ENCODE data around the gene ACOT11.
"Not testable (repeated sequence)": the region's sequence is repeated elsewhere in the genome, so short reads cannot be mapped to it uniquely, and the experiment has no call there.

The ACOT11 gene

GRCh38 chr1:54608566-54609230 is 60.7 kb downstream of the ACOT11 start:
- DNase-seq (ENCODE audit: low read depth in 2 of 2): no peak

- DNase-seq (ENCODE audit: low read depth in 2 of 2): no peak
Observed at GRCh38 chr1:54609301-54609921, 61.4 kb downstream of the ACOT11 start.

GRCh38 chr1:54610048-54610447 is 62.0 kb downstream of the ACOT11 start:
- DNase-seq (ENCODE audit: low read depth in 2 of 2): no peak

- DNase-seq (ENCODE audit: low read depth in 2 of 2): no peak
Observed at GRCh38 chr1:54610601-54611580, 62.9 kb downstream of the ACOT11 start.

- DNase-seq (ENCODE audit: low read depth in 2 of 2): no peak
Observed at GRCh38 chr1:54611621-54612020, 63.6 kb downstream of the ACOT11 start.

- no peak for DNase-seq (ENCODE audit: low read depth in 2 of 2)
Observed at GRCh38 chr1:54614024-54614423, 66.0 kb downstream of the ACOT11 start.

- DNase-seq (ENCODE audit: low read depth in 2 of 2): no peak
Observed at GRCh38 chr1:54614563-54614962, 66.5 kb downstream of the ACOT11 start.

GRCh38 chr1:54615531-54616279 is 67.7 kb downstream of the ACOT11 start:
- DNase-seq (ENCODE audit: low read depth in 2 of 2): no peak

GRCh38 chr1:54619749-54620148 is 71.7 kb downstream of the ACOT11 start:
- no peak for DNase-seq (ENCODE audit: low read depth in 2 of 2)

- no peak for DNase-seq (ENCODE audit: low read depth in 2 of 2)
Observed at GRCh38 chr1:54623216-54624007, 75.4 kb downstream of the ACOT11 start, which contains the start of gene FAM151A. TSS of gene FAM151A (minus strand) at chr1:54623525. CDS start at chr1:54623395, 130 bp downstream.

GRCh38 chr1:54624466-54625464 is 76.7 kb downstream of the ACOT11 start:
- DNase-seq (ENCODE audit: low read depth in 2 of 2): no peak

- DNase-seq (ENCODE audit: low read depth in 2 of 2): no peak
Observed at GRCh38 chr1:54627196-54627595, 79.2 kb downstream of the ACOT11 start.

- DNase-seq (ENCODE audit: low read depth in 2 of 2): not testable (repeated sequence)
Observed at GRCh38 chr1:54635804-54636203, 87.8 kb downstream of the ACOT11 start.

GRCh38 chr1:54636461-54637446 is 88.7 kb downstream of the ACOT11 start:
- DNase-seq (ENCODE audit: low read depth in 2 of 2): not testable (repeated sequence)

GRCh38 chr1:54640361-54640760 is 92.3 kb downstream of the ACOT11 start:
- DNase-seq (ENCODE audit: low read depth in 2 of 2): no peak

- no peak for DNase-seq (ENCODE audit: low read depth in 2 of 2)
Observed at GRCh38 chr1:54640863-54641836, 93.1 kb downstream of the ACOT11 start, which contains the start of gene MROH7. TSS of gene MROH7 (plus strand) at chr1:54641786. CDS start at chr1:54652927, 11,141 bp downstream.

GRCh38 chr1:54643736-54644135 is 95.7 kb downstream of the ACOT11 start:
- DNase-seq (ENCODE audit: low read depth in 2 of 2): no peak

Measured in stimulated activated CD8-positive, alpha-beta memory T cell treated with anti-CD3 and anti-CD28 coated beads, Interleukin-7, amount 100 ng/mL, for 4 hours (primary cell).